C4-2B (cell line): Measurements from ENCODE around the gene ANKZF1.

ENCODE experiments used
- H3K27ac ChIP-seq: fragments of 450-650 bp; 2 replicates; pipeline ENCODE4 v1.5.1; 2017
- ZFX ChIP-seq: fragments of 450-650 bp; IDR thresholded peaks from 2 replicates; pipeline ENCODE4 v1.6.1; 2017
- TF ChIP-seq, protein P1 (sequence below): fragments of 450-650 bp; conservative IDR thresholded peaks from 2 replicates; pipeline ENCODE4 v1.5.1; 2017; ENCODE audit warnings: mild to moderate bottlenecking

ANKZF1 gene

DNA sequence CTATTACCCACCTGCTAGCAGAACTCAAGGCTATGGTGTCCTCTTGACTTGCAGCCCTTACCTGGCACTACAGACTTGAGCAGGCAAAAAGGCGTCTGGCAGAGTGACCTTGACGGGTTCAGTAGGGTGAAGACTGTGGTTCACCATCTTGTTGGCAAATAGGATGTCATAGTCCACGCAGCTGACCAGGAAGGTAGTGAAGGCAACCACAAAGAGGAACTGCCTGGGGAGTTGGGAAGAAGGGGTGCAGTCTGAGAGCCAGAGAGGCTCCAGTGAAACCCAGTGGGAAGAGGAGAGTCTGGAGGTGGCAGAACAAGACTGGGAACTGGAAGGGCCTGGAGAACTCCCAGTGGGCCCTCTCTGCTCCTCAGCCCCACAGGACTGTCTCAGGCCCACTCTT is 4.3 kb upstream of the ANKZF1 start:
- no peak for TF ChIP-seq ZFX
- TF ChIP-seq, protein P1, sequence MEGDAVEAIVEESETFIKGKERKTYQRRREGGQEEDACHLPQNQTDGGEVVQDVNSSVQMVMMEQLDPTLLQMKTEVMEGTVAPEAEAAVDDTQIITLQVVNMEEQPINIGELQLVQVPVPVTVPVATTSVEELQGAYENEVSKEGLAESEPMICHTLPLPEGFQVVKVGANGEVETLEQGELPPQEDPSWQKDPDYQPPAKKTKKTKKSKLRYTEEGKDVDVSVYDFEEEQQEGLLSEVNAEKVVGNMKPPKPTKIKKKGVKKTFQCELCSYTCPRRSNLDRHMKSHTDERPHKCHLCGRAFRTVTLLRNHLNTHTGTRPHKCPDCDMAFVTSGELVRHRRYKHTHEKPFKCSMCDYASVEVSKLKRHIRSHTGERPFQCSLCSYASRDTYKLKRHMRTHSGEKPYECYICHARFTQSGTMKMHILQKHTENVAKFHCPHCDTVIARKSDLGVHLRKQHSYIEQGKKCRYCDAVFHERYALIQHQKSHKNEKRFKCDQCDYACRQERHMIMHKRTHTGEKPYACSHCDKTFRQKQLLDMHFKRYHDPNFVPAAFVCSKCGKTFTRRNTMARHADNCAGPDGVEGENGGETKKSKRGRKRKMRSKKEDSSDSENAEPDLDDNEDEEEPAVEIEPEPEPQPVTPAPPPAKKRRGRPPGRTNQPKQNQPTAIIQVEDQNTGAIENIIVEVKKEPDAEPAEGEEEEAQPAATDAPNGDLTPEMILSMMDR, result no peak
- no peak overlapping the region for H3K27ac ChIP-seq

DNA sequence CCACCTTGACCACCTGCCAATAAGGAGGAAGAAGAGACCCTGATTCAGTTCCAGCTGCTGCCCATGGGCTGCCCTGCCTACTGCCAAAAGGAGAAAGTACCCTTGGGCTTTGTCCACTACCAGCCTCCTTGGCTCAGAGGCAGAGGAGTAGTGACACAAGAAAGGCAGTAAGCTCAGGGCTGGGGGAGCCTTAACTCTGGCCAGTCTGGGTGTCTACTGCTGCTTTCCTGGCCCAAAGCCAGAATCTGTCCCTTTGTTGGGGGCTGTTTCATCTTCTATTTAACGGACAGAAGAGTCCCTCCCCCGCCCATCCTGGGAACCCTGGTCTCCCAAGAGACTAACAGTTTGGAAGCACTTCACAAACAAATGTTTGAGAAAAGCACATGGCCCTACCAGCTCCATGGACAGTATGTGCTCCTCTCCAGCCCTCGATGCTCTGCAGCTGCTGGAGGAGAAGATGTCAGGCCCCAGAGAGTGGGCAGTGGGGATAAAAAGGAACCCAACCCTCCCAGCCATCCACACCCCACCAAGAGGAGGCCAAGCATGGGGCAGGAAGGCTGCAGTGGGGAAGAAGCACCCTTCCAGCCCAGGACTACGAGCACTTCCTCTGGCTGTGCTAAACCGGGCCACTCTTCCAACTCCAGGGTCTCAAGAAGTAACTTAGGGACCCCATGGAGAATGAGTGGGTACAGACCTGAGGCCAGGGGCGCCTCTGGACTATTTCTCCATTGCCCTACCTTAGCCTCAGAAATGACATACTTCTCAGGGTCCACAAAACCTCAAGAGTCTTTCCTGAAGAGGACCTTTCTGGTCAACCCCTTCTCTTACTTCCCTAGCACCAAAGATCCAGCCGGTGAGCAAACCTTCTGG is 1.3 kb upstream of the ANKZF1 start:
- H3K27ac ChIP-seq, result peak overlapping the region; percentile 88
- TF ChIP-seq ZFX, result no peak
- TF ChIP-seq, protein P1, result no peak

DNA sequence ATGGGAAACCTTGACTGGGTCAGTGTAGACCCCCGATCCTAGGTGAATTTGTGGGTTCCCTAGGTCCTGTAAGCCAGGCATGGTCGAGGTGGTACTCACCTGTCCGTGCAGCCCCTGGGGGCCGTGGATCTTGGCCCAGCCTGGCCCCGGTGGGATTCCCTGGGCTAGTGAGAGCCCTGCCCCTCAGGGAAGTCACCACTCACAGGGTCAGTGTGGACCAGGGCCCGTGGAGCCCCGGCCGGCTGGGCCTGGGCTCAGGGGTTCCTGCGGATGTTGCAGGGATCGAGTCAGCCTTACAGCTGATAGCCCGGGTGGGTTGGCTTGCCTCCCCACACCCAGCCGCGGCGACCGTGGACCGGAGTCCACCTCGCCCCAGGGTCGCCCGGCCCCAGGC is 698 bp upstream of the ANKZF1 start:
- peak overlapping the region; percentile 88 for H3K27ac ChIP-seq

DNA sequence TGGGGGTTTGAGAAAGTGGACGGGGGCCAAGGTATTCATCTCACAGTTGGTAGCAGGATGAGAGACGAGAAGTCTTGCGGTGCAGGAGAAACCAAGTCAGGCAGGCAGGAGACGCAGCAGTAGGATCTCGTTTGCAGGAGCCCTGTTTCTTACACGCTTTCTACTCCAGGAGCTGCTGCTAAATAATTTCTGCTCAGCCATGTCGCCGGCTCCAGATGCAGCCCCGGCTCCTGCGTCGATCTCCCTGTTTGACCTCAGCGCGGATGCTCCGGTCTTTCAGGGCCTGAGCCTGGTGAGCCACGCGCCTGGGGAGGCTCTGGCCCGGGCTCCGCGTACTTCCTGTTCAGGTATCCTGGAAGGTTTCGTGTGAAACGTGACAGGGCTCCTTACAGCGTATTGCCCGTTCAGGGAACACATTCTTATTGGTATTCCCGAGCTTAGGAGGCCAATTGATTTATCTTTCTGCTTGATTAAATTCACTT is 494 bp downstream of the ANKZF1 start:
- H3K27ac ChIP-seq, result peak overlapping the region; percentile 88
- TF ChIP-seq, protein P1, result no peak
- TF ChIP-seq ZFX, result no peak

More for the DNA sequence above, 698 bp upstream of the ANKZF1 start:
- TF ChIP-seq ZFX, result no peak
- TF ChIP-seq, protein P1, result no peak

DNA sequence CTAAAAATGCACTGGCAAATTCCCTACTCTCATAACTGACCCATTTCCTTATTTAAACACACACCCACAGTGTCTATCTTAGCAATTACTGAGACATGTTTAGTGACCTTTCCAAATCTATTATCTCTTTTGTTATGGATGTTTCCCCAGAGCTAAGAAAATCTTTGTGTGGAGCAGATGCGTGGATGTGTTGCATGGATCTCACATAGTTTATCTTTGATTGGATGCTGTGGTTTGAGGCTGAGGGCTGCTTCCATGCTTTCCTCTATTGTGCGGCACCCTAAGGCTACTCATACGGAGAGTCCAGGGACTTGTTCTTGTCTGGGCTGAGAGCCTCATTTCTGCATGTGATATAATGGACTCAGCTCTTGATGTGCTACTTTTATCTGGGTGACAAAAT is 4.7 kb downstream of the ANKZF1 start:
- no peak for TF ChIP-seq ZFX
- TF ChIP-seq, protein P1, result no peak

DNA sequence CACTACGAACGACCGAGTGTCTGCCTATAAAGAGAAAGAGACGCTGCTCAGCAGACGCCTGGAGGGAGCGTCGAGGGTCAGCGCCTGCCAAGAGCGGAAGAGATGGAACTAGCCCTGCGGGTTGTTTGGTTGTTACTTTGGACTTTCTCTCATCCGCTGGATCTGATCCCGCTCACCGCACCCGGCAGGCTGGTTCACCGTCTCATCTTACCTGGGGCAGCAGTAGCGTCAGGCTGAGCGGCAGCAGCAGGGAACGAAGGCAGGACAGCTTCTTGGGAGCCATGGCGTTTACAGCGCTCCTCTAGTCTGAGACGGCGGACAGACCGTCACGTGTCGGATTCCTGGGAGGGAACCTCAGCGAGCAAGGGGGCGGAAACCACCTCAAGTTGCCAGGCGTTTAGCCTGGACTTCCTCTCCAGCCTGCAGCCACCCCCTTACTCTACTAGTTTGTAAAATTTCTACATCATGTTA is 13.7 kb downstream of the ANKZF1 start:
- H3K27ac ChIP-seq, result no peak overlapping the region
- TF ChIP-seq ZFX, result no peak
- TF ChIP-seq, protein P1, result no peak

More for the DNA sequence above, 4.7 kb downstream of the ANKZF1 start:
- no peak overlapping the region for H3K27ac ChIP-seq

DNA sequence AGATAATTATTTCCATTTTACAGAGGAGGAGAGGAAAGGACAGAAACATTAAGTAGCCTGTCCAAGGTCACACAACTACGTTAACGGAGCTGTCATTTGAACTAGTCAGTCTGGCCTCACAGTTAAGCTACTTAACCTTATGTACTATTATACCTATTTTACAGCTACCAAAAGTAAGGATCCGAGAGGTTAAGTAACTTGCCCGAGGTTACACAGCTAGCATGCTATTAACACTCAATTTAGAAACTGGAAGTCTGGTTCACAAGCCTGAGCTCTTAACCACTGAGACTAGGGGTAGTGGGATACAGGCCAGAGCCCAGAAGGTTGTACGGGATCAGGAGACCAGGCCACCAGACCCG is 15.2 kb downstream of the ANKZF1 start:
- TF ChIP-seq, protein P1, result no peak
- TF ChIP-seq ZFX, result no peak
- peak overlapping the region; percentile 81 for H3K27ac ChIP-seq
